H1 (cell line): ENCODE results near the gene RABL2A. TPM values are rescaled to one million over a fixed set of nuclear protein-coding genes. Genes with fewer than 3 reads are reported as not detected.

Source experiments
- CTCF ChIA-PET: fragments of 300-600 bp; sonication (Branson Sonifier 250); formaldehyde crosslinking; loops from one replicate; lab custom pipeline; 2021; ENCODE audit not compliant: partially characterized antibody; lab: Charles Lee
- POLR2A ChIA-PET: fragments of 300-600 bp; sonication (Branson Sonifier 250); formaldehyde crosslinking; loops from one replicate; lab custom pipeline; 2021; ENCODE audit warnings: inconsistent platforms; ENCODE audit not compliant: partially characterized antibody; lab: Charles Lee
- DNase-seq, 2 experiments: peaks; one replicate each; pipeline versions ENCODE4 v3.0.0 to v3.0.0-alpha.2; 2010 to 2022; ENCODE audit warnings: low spot score in 2 of 2, low read depth in 1 of 2, mixed read lengths in 1 of 2
- FAIRE-seq: peaks from 2 replicates; lab custom pipeline; 2011; peaks lifted over from hg19 to GRCh38; lab: Jason Lieb, UNC
- H2AFZ ChIP-seq: 2 replicates; pipeline ENCODE4 v1.8.1; 2012; ENCODE audit warnings: low read length, inconsistent platforms
- H2AK5ac ChIP-seq: 2 replicates; pipeline ENCODE4 v1.6.1; 2013; ENCODE audit warnings: low read depth, low read length
- H2BK120ac ChIP-seq: replicated peaks from 2 replicates; pipeline ENCODE3; 2013; ENCODE audit warnings: low read depth, low read length, inconsistent platforms
- H2BK12ac ChIP-seq: 2 replicates; pipeline ENCODE4 v1.6.1; 2013; ENCODE audit warnings: low read depth, low read length
- H2BK15ac ChIP-seq: 2 replicates; pipeline ENCODE4 v1.6.1; 2013; ENCODE audit warnings: low read length
- H2BK20ac ChIP-seq: 2 replicates; pipeline ENCODE4 v1.6.1; 2013; ENCODE audit warnings: low read length
- H2BK5ac ChIP-seq: 2 replicates; pipeline ENCODE4 v1.6.1; 2013; ENCODE audit warnings: low read depth, low read length
- H3K14ac ChIP-seq: 2 replicates; pipeline ENCODE4 v1.6.1; 2013; ENCODE audit warnings: inconsistent platforms; ENCODE audit not compliant: insufficient read length
- H3K18ac ChIP-seq: 2 replicates; pipeline ENCODE4 v1.6.1; 2013; ENCODE audit warnings: low read length; ENCODE audit errors: extremely low read depth
- H3K23ac ChIP-seq: 2 replicates; pipeline ENCODE4 v1.6.1; 2013; ENCODE audit warnings: inconsistent platforms; ENCODE audit not compliant: insufficient read length
- H3K23me2 ChIP-seq: 2 replicates; pipeline ENCODE4 v1.6.1; 2013; ENCODE audit warnings: low read depth, low read length
- H3K27ac ChIP-seq: 2 replicates; pipeline ENCODE4 v1.6.1; 2011; ENCODE audit warnings: low read depth, low read length, inconsistent platforms
- H3K27me3 ChIP-seq, 4 experiments: replicated peaks in 1 of 4; 1 replicate in 1 of 4; 2 replicates in 3 of 4; pipeline versions ENCODE4 v1.6.1 to v1.8.1; 2011 to 2013; ENCODE audit warnings: low read length in 3 of 4, mild to moderate bottlenecking in 3 of 4, inconsistent platforms in 2 of 4, mixed read lengths in 2 of 4, moderate library complexity in 1 of 4; ENCODE audit not compliant: control insufficient read depth in 3 of 4, insufficient read depth in 3 of 4; ENCODE audit errors: extremely low read depth in 1 of 4
- H3K36me3 ChIP-seq, 4 experiments: 2 replicates each; pipeline versions ENCODE4 v1.6.1 to v1.8.1; 2011 to 2013; ENCODE audit warnings: mild to moderate bottlenecking in 4 of 4, low read length in 3 of 4, moderate library complexity in 2 of 4, control low read depth in 1 of 4, inconsistent platforms in 1 of 4; ENCODE audit not compliant: insufficient read depth in 4 of 4, control insufficient read depth in 2 of 4
- H3K4ac ChIP-seq: replicated peaks from 2 replicates; pipeline ENCODE3; 2013; ENCODE audit warnings: low read length, low read depth, mixed read lengths, inconsistent platforms; ENCODE audit not compliant: insufficient read length
- H3K4me1 ChIP-seq, 4 experiments: replicated peaks in 1 of 4; 1 replicate in 1 of 4; 2 replicates in 3 of 4; pipeline versions ENCODE4 v1.6.1 to v1.8.1; 2011 to 2013; ENCODE audit warnings: low read length in 3 of 4, inconsistent platforms in 2 of 4, mixed read lengths in 1 of 4; ENCODE audit not compliant: insufficient read depth in 4 of 4, control insufficient read depth in 3 of 4
- H3K4me2 ChIP-seq, 2 experiments: 2 replicates each; pipeline versions ENCODE4 v1.6.1 to v1.8.1; 2011 to 2013; ENCODE audit warnings: low read depth in 2 of 2, low read length in 2 of 2, control low read depth in 1 of 2, inconsistent platforms in 1 of 2, mild to moderate bottlenecking in 1 of 2; ENCODE audit not compliant: insufficient read depth in 1 of 2
- H3K4me3 ChIP-seq, 4 experiments: fragments of 200-600, 300-600 bp in 1 of 4; sonication (generic), shearing (Covaris generic), sonication (Bioruptor Twin) in 1 of 4; 2 replicates each; pipeline versions ENCODE4 v1.5.1 to v1.8.1; 2011 to 2016; ENCODE audit warnings: low read length in 4 of 4, low read depth in 3 of 4, control low read depth in 2 of 4, inconsistent platforms in 2 of 4, mild to moderate bottlenecking in 2 of 4, mixed read lengths in 1 of 4, moderate library complexity in 1 of 4; ENCODE audit not compliant: insufficient read depth in 2 of 4; ENCODE audit errors: extremely low read depth in 1 of 4
- H3K56ac ChIP-seq: replicated peaks from 2 replicates; pipeline ENCODE3; 2013; ENCODE audit warnings: low read depth, mild to moderate bottlenecking, mixed read lengths, low read length, inconsistent platforms; ENCODE audit not compliant: insufficient read length
- H3K79me1 ChIP-seq: 2 replicates; pipeline ENCODE4 v1.6.1; 2013; ENCODE audit warnings: low read depth, low read length, control low read depth
- H3K79me2 ChIP-seq, 2 experiments: 2 replicates each; pipeline versions ENCODE4 v1.6.1 to v1.8.1; 2012 to 2013; ENCODE audit warnings: low read length in 2 of 2, mild to moderate bottlenecking in 2 of 2, inconsistent platforms in 1 of 2; ENCODE audit not compliant: insufficient read depth in 2 of 2, control insufficient read depth in 1 of 2
- H3K9ac ChIP-seq, 4 experiments: replicated peaks in 1 of 4; 1 replicate in 1 of 4; 2 replicates in 3 of 4; pipeline versions ENCODE4 v1.6.1 to v1.8.1; 2011 to 2013; ENCODE audit warnings: low read depth in 3 of 4, low read length in 3 of 4, control low read depth in 2 of 4, mild to moderate bottlenecking in 2 of 4, moderate library complexity in 2 of 4, inconsistent platforms in 1 of 4; ENCODE audit errors: extremely low read depth in 1 of 4
- H3K9me3 ChIP-seq, 2 experiments: 2 replicates each; pipeline versions ENCODE4 v1.6.1 to v1.8.1; 2012 to 2013; ENCODE audit warnings: mild to moderate bottlenecking in 2 of 2, moderate library complexity in 2 of 2, control low read depth in 1 of 2, inconsistent platforms in 1 of 2, low read depth in 1 of 2, low read length in 1 of 2, mixed read lengths in 1 of 2; ENCODE audit not compliant: insufficient read depth in 2 of 2
- H4K20me1 ChIP-seq, 2 experiments: replicated peaks in 1 of 2; 2 replicates each; pipeline versions ENCODE3 to v1.8.1; 2011 to 2013; ENCODE audit warnings: inconsistent platforms in 2 of 2, low read length in 2 of 2, mild to moderate bottlenecking in 1 of 2; ENCODE audit not compliant: insufficient read depth in 2 of 2, control insufficient read depth in 1 of 2
- H4K5ac ChIP-seq: 2 replicates; pipeline ENCODE4 v1.6.1; 2013; ENCODE audit warnings: low read length, low read depth, mixed read lengths, inconsistent platforms; ENCODE audit not compliant: insufficient read length
- H4K8ac ChIP-seq: 2 replicates; pipeline ENCODE4 v1.8.0; 2013; ENCODE audit warnings: mild to moderate bottlenecking, moderate library complexity, low read length, inconsistent platforms; ENCODE audit not compliant: insufficient read depth; ENCODE audit errors: extremely low read depth
- H4K91ac ChIP-seq: replicated peaks from 2 replicates; pipeline ENCODE3; 2013; ENCODE audit warnings: low read length, mixed read lengths, inconsistent platforms; ENCODE audit not compliant: insufficient read length
- SRF ChIP-seq: IDR thresholded peaks from 2 replicates; pipeline ENCODE4 v1.6.1; 2011; ENCODE audit warnings: mild to moderate bottlenecking, low read depth, low read length, moderate library complexity
- ZNF274 ChIP-seq: IDR thresholded peaks from 2 replicates; pipeline ENCODE4 v1.7.0; 2012; ENCODE audit warnings: low read length, borderline replicate concordance; ENCODE audit errors: extremely low read depth
- WGBS, 2 experiments: shearing (Covaris generic) in 1 of 2; methylation state at CpG; one replicate each; pipeline versions ENCODE4 v1.1.6 to v1.1.7; 2013 to 2015; ENCODE audit warnings: low lambda C conversion rate in 2 of 2, mixed read lengths in 2 of 2, inconsistent platforms in 1 of 2, low coverage in 1 of 2, missing lambda C conversion rate in 1 of 2; ENCODE audit not compliant: insufficient replicate concordance in 2 of 2, insufficient coverage in 1 of 2, insufficient read length in 1 of 2; ENCODE audit errors: extremely low coverage in 1 of 2, missing lambda C conversion rate in 1 of 2; 5-methylcytosine and 5-hydroxymethylcytosine counted together
- polyA plus RNA-seq, 7 experiments: library from polyadenylated mRNA; depleted of rRNA in 3 of 7; stranded (reverse) in 5 of 7; unstranded in 2 of 7; fragments of >200 nt in 5 of 7; fragments of 200-250 nt in 2 of 7; gene quantifications; 1 replicate in 5 of 7; 2 replicates in 1 of 7; 4 replicates in 1 of 7; pipeline versions ENCODE4 v1.2.1 to v1.2.3, GENCODE V29; 2011 to 2013; ENCODE audit warnings: missing spikeins in 2 of 7, mixed read lengths in 2 of 7
- total RNA-seq: library from RNA; stranded (reverse); fragmentation: NEBNext Ultra II Directional; extraction: Animal tissue kit (Norgen Biotek cat#: 25700); gene quantifications from 2 replicates; pipeline ENCODE4 v1.2.1, GENCODE V29; 2021

Gene RABL2A
- total and polyA plus RNA-seq, 2 of the 8 experiments (the other 6 are each of a cell fraction or from before 2014, with no cell fraction given): 6.9 to 10.9 TPM

GRCh38 chr2:113677330-113677729 lies 50.3 kb downstream of the RABL2A start:
- no peaks in the 10 kb centered on the region for H4K20me1 ChIP-seq
- H3K4me2 ChIP-seq: no peak overlapping the region
- no peak for TF ChIP-seq SRF
- TF ChIP-seq ZNF274: no peak
- H3K27ac ChIP-seq: no peak overlapping the region
- WGBS, 2 experiments: 87% methylated on average over 2 of the region's 2 CpGs; no CpG with 5 or more reads in 1 of the 2 experiments
- H2BK120ac ChIP-seq: no peak overlapping the region
- H2BK15ac ChIP-seq: no peak overlapping the region
- H3K23ac ChIP-seq: no peak overlapping the region
- H3K18ac ChIP-seq: no peak overlapping the region
- DNase-seq: no peak
- H2BK5ac ChIP-seq: no peak overlapping the region
- FAIRE-seq: no peak
- H3K79me1 ChIP-seq: no peaks in the 10 kb centered on the region
- peaks cover 0 to 6% (median 4%) of the 10 kb centered on the region in 4 experiments; a peak in 3 of 7 replicates for H3K4me1 ChIP-seq
- H3K56ac ChIP-seq: no peak overlapping the region
- H3K79me2 ChIP-seq: no peaks in the 10 kb centered on the region
- H3K9ac ChIP-seq: no peak overlapping the region
- H3K23me2 ChIP-seq: no peaks in the 10 kb centered on the region; the same call in 1 of the 2 replicates
- H3K14ac ChIP-seq: no peak overlapping the region
- CTCF ChIA-PET: interaction anchor here (0.7 to 1.3 kb wide), 2 partner anchors 9 to 142 kb away, joined by 3 to 5 read pairs; no protein-coding TSS in a partner anchor
- H3K4me3 ChIP-seq: no peak overlapping the region
- no peak overlapping the region for H4K8ac ChIP-seq
- H2AK5ac ChIP-seq: no peak overlapping the region
- no peaks in the 10 kb centered on the region for H3K36me3 ChIP-seq
- peaks cover 0 to 12% (median 0%) of the 10 kb centered on the region in 4 experiments; a peak in 1 of 7 replicates for H3K27me3 ChIP-seq
- H2BK12ac ChIP-seq: no peak overlapping the region
- no peak overlapping the region for H4K91ac ChIP-seq
- H4K5ac ChIP-seq: no peak overlapping the region
- no peak overlapping the region for H2BK20ac ChIP-seq
- POLR2A ChIA-PET: no interaction called here
- H3K9me3 ChIP-seq: no peaks in the 10 kb centered on the region
- no peak overlapping the region for H2AFZ ChIP-seq
- no peak overlapping the region for H3K4ac ChIP-seq
